ENCODE measurements around the gene BNC2. TPM values are rescaled to one million over a fixed set of nuclear protein-coding genes. Genes with fewer than 3 reads are reported as not detected.

Gene BNC2
- total RNA-seq, 2 donors from 2014 or later = 2.1 to 20.0 TPM

GRCh38 chr9:16787724-16788123 lies 82.7 kb downstream of the BNC2 start:
- H3K4me3 ChIP-seq = no peak overlapping the region
- H3K4me1 ChIP-seq = no peaks in the 10 kb centered on the region
- no peak for DNase-seq
- no peaks in the 10 kb centered on the region for H3K36me3 ChIP-seq
- no peaks in the 10 kb centered on the region for H3K9me3 ChIP-seq
- no peak for TF ChIP-seq CTCF (IDR thresholded peaks at IDR 0.05)
- H3K9ac ChIP-seq (ENCODE audit: low read depth in 2 of 2, low read length in 2 of 2) = no peak overlapping the region
- H3K27ac ChIP-seq = no peak overlapping the region
- intact Hi-C loops (cut with DNase I) = no loop called here
- no peaks in the 10 kb centered on the region for H3K27me3 ChIP-seq

- H3K4me1 ChIP-seq = no peaks in the 10 kb centered on the region
- DNase-seq = no peak
- TF ChIP-seq CTCF (IDR thresholded peaks at IDR 0.05) = no peak
- no peak overlapping the region for H3K9ac ChIP-seq (ENCODE audit: low read depth in 2 of 2, low read length in 2 of 2)
- H3K27me3 ChIP-seq = no peaks in the 10 kb centered on the region
- no peaks in the 10 kb centered on the region for H3K36me3 ChIP-seq
- no peaks in the 10 kb centered on the region for H3K9me3 ChIP-seq
- intact Hi-C loops (cut with DNase I) = no loop called here
- H3K4me3 ChIP-seq = no peak overlapping the region
- no peak overlapping the region for H3K27ac ChIP-seq
Observed at GRCh38 chr9:16784002-16784401, 86.5 kb downstream of the BNC2 start.

- H3K9me3 ChIP-seq = no peaks in the 10 kb centered on the region
- no peaks in the 10 kb centered on the region for H3K27me3 ChIP-seq
- intact Hi-C loops (cut with DNase I) = no loop called here
- no peak overlapping the region for H3K27ac ChIP-seq
- H3K4me1 ChIP-seq = no peaks in the 10 kb centered on the region
- H3K36me3 ChIP-seq = no peaks in the 10 kb centered on the region
- DNase-seq = no peak
- no peak for TF ChIP-seq CTCF (IDR thresholded peaks at IDR 0.05)
- no peak overlapping the region for H3K9ac ChIP-seq (ENCODE audit: low read depth in 2 of 2, low read length in 2 of 2)
- no peak overlapping the region for H3K4me3 ChIP-seq
Observed at GRCh38 chr9:16782490-16782889, 88.0 kb downstream of the BNC2 start.

- no peaks in the 10 kb centered on the region for H3K9me3 ChIP-seq
Observed at GRCh38 chr9:16775330-16775729, 95.1 kb downstream of the BNC2 start.

GRCh38 chr9:16773617-16774016 lies 96.9 kb downstream of the BNC2 start:
- no peak overlapping the region for H3K4me3 ChIP-seq
- TF ChIP-seq CTCF (IDR thresholded peaks at IDR 0.05) = no peak
- no peak for DNase-seq
- H3K9me3 ChIP-seq = no peaks in the 10 kb centered on the region
- H3K9ac ChIP-seq (ENCODE audit: low read depth in 2 of 2, low read length in 2 of 2) = no peak overlapping the region
- intact Hi-C loops (cut with DNase I) = no loop called here
- H3K4me1 ChIP-seq = no peaks in the 10 kb centered on the region
- no peaks in the 10 kb centered on the region for H3K27me3 ChIP-seq
- H3K27ac ChIP-seq = no peak overlapping the region
- no peaks in the 10 kb centered on the region for H3K36me3 ChIP-seq

More at GRCh38 chr9:16775330-16775729, 95.1 kb downstream of the BNC2 start:
- H3K4me1 ChIP-seq = no peaks in the 10 kb centered on the region
- TF ChIP-seq CTCF (IDR thresholded peaks at IDR 0.05) = no peak
- H3K9ac ChIP-seq (ENCODE audit: low read depth in 2 of 2, low read length in 2 of 2) = no peak overlapping the region
- H3K27me3 ChIP-seq = no peaks in the 10 kb centered on the region
- intact Hi-C loops (cut with DNase I) = no loop called here
- H3K27ac ChIP-seq = no peak overlapping the region
- H3K36me3 ChIP-seq = no peaks in the 10 kb centered on the region
- no peak for DNase-seq
- no peak overlapping the region for H3K4me3 ChIP-seq

GRCh38 chr9:16773116-16773515 lies 97.4 kb downstream of the BNC2 start:
- intact Hi-C loops (cut with DNase I) = no loop called here
- H3K9ac ChIP-seq (ENCODE audit: low read depth in 2 of 2, low read length in 2 of 2) = no peak overlapping the region
- H3K4me1 ChIP-seq = no peaks in the 10 kb centered on the region
- DNase-seq = no peak
- no peak for TF ChIP-seq CTCF (IDR thresholded peaks at IDR 0.05)
- H3K27me3 ChIP-seq = no peaks in the 10 kb centered on the region
- no peak overlapping the region for H3K4me3 ChIP-seq
- H3K9me3 ChIP-seq = no peaks in the 10 kb centered on the region
- no peaks in the 10 kb centered on the region for H3K36me3 ChIP-seq
- H3K27ac ChIP-seq = no peak overlapping the region

Data from colonic mucosa (tissue), 4 donors.